HG02571 (cell line): ENCODE measurements around the gene MPPED1.

Source experiments
- ATAC-seq: cut with Tn5 transposase; IDR thresholded peaks from one replicate; pipeline ENCODE4 v1.9.1; 2021; ENCODE audit warnings: mild to moderate bottlenecking, moderate library complexity; ENCODE audit not compliant: unreplicated experiment

The MPPED1 gene

GRCh38 chr22:43491177-43491576, 79.4 kb downstream of the MPPED1 start:
- ATAC-seq = no peak

GRCh38 chr22:43491737-43492136, 79.9 kb downstream of the MPPED1 start:
- ATAC-seq = no peak

GRCh38 chr22:43493297-43493696, 81.5 kb downstream of the MPPED1 start:
- no peak for ATAC-seq

GRCh38 chr22:43497956-43498855, 86.4 kb downstream of the MPPED1 start:
- ATAC-seq = no peak

- no peak for ATAC-seq
Measured at GRCh38 chr22:43498856-43499253, 87.0 kb downstream of the MPPED1 start.

- ATAC-seq = no peak
Measured at GRCh38 chr22:43500792-43501785, 89.3 kb downstream of the MPPED1 start.

GRCh38 chr22:43501878-43502277, 90.1 kb downstream of the MPPED1 start:
- no peak for ATAC-seq

- ATAC-seq = no peak
Measured at GRCh38 chr22:43502306-43502874, 90.6 kb downstream of the MPPED1 start.

GRCh38 chr22:43504068-43504467, 92.3 kb downstream of the MPPED1 start:
- ATAC-seq = no peak

GRCh38 chr22:43504666-43505261, 93.0 kb downstream of the MPPED1 start:
- ATAC-seq = no peak

GRCh38 chr22:43505423-43505822, 93.6 kb downstream of the MPPED1 start:
- no peak for ATAC-seq

GRCh38 chr22:43505896-43506295, 94.1 kb downstream of the MPPED1 start:
- ATAC-seq = no peak

GRCh38 chr22:43506487-43506886, 94.7 kb downstream of the MPPED1 start:
- no peak for ATAC-seq

GRCh38 chr22:43507235-43507634, 95.4 kb downstream of the MPPED1 start:
- ATAC-seq = no peak

- no peak for ATAC-seq
Measured at GRCh38 chr22:43508489-43508888, 96.7 kb downstream of the MPPED1 start.

GRCh38 chr22:43509337-43509736, 97.5 kb downstream of the MPPED1 start:
- ATAC-seq = no peak

GRCh38 chr22:43510281-43511070, 98.7 kb downstream of the MPPED1 start:
- no peak for ATAC-seq

- no peak for ATAC-seq
Measured at GRCh38 chr22:43511276-43511910, 99.6 kb downstream of the MPPED1 start.

- no peak for ATAC-seq
Measured at GRCh38 chr22:43512279-43512678, 100.5 kb downstream of the MPPED1 start.
